K562 (cell line): Measurements from ENCODE around the gene RTL10. TPM values are rescaled to one million over a fixed set of nuclear protein-coding genes. Genes with fewer than 3 reads are reported as not detected.
A peak's percentile ranks its signal among the peaks of the same experiment; 100 is the strongest.

Experiments used
- ATAC-seq: fragments of 200-7000 bp; cut with Tn5 transposase; 3 replicates; pipeline ENCODE4 v1.9.1; 2020; ENCODE audit warnings: moderate library complexity
- BruUV-seq: library from RNA; stranded (reverse); fragments of 400-500 nt; replicated peaks from 2 replicates; lab custom pipeline; 2021; lab: Mats Ljungman, UMichigan
- CTCF ChIA-PET: fragments of 300-600 bp; formaldehyde crosslinking; extraction: SDS; loops from one replicate; lab custom pipeline; 2021; ENCODE audit warnings: low intra/inter-chr PET ratio; lab: Yijun Ruan, JAX
- POLR2A ChIA-PET: fragments of 300-600, 350-650 bp; sonication (Branson Sonifier 250); formaldehyde crosslinking; extraction: SDS; loops from one replicate; lab custom pipeline; 2021; ENCODE audit warnings: antibody characterized with exemption, inconsistent platforms; lab: Yijun Ruan, JAX
- DNase-seq, 4 experiments: peaks; one replicate each; pipeline versions ENCODE4 v3.0.0 to v3.0.0-alpha.2; 2011 to 2018; ENCODE audit warnings: low spot score in 3 of 4, mixed read lengths in 3 of 4; ENCODE audit errors: extremely low read depth in 1 of 4
- FAIRE-seq: peaks from 2 replicates; lab custom pipeline; 2011; peaks lifted over from hg19 to GRCh38; lab: Jason Lieb, UNC
- H2AFZ ChIP-seq: 2 replicates; pipeline ENCODE4 v1.6.0; 2011; ENCODE audit warnings: low read depth, low read length, control low read depth, inconsistent platforms
- H3K27ac ChIP-seq: fragments of 200-600 bp; 3 replicates; pipeline ENCODE4 v1.8.0; 2011; ENCODE audit warnings: low read depth, mild to moderate bottlenecking, control low read depth, inconsistent platforms, low read length, moderate library complexity, mixed read lengths; ENCODE audit errors: extremely low read depth
- H3K27me3 ChIP-seq, 2 experiments: fragments of 300-600 bp in 1 of 2; 2 replicates in 1 of 2; 3 replicates in 1 of 2; pipeline versions ENCODE4 v1.6.0 to v1.8.0; 2011; ENCODE audit warnings: inconsistent platforms in 2 of 2, low read length in 2 of 2, mild to moderate bottlenecking in 1 of 2, mixed read lengths in 1 of 2, moderate library complexity in 1 of 2; ENCODE audit not compliant: control insufficient read depth in 2 of 2, insufficient read depth in 2 of 2
- H3K36me3 ChIP-seq: fragments of 300-600 bp; 3 replicates; pipeline ENCODE4 v1.8.0; 2011; ENCODE audit warnings: mild to moderate bottlenecking, low read length, inconsistent platforms; ENCODE audit not compliant: control insufficient read depth, insufficient read depth
- H3K4me1 ChIP-seq, 2 experiments: fragments of 200-600 bp in 1 of 2; replicated peaks in 1 of 2; 2 replicates in 1 of 2; 3 replicates in 1 of 2; pipeline versions ENCODE4 v1.5.1 to v1.8.0; 2011; ENCODE audit warnings: inconsistent platforms in 2 of 2, low read length in 2 of 2, mild to moderate bottlenecking in 1 of 2, mixed read lengths in 1 of 2, moderate library complexity in 1 of 2; ENCODE audit not compliant: control insufficient read depth in 2 of 2, insufficient read depth in 2 of 2
- H3K4me2 ChIP-seq: 2 replicates; pipeline ENCODE4 v1.6.1; 2011; ENCODE audit warnings: low read length, control low read depth, inconsistent platforms, mixed read lengths; ENCODE audit not compliant: insufficient read depth
- H3K4me3 ChIP-seq: fragments of 200-600 bp; sonication (generic), shearing (Covaris generic); 2 replicates; pipeline ENCODE4 v1.5.1; 2016; ENCODE audit warnings: control low read depth, inconsistent platforms
- H3K79me2 ChIP-seq: fragments of 200-600 bp; 3 replicates; pipeline ENCODE4 v1.8.0; 2011; ENCODE audit warnings: low read length, inconsistent platforms; ENCODE audit not compliant: control insufficient read depth, insufficient read depth
- H3K9ac ChIP-seq, 2 experiments: 2 replicates each; pipeline versions ENCODE4 v1.6.0 to v1.6.1; 2011; ENCODE audit warnings: low read depth in 2 of 2, low read length in 2 of 2, control low read depth in 1 of 2, inconsistent platforms in 1 of 2, mild to moderate bottlenecking in 1 of 2, mixed read lengths in 1 of 2; ENCODE audit not compliant: insufficient read depth in 1 of 2
- H3K9me1 ChIP-seq: one replicate; pipeline ENCODE4 v1.6.0; 2011; ENCODE audit warnings: inconsistent platforms, mild to moderate bottlenecking, low read length, moderate library complexity; ENCODE audit not compliant: control insufficient read depth, insufficient read depth
- H3K9me3 ChIP-seq: replicated peaks from 2 replicates; pipeline ENCODE4 v1.5.1; 2011; ENCODE audit warnings: low read depth, low read length, inconsistent platforms; ENCODE audit not compliant: control insufficient read depth, insufficient read depth
- H4K20me1 ChIP-seq: replicated peaks from 2 replicates; pipeline ENCODE4 v1.6.1; 2011; ENCODE audit warnings: low read length, inconsistent platforms, mixed read lengths; ENCODE audit not compliant: control insufficient read depth, insufficient read depth
- CBX2 ChIP-seq: fragments of 200-600 bp; sonication (generic); IDR thresholded peaks from one replicate; pipeline ENCODE4 v1.6.1; 2012; ENCODE audit warnings: mild to moderate bottlenecking, low read length, inconsistent platforms; ENCODE audit not compliant: insufficient read depth, poor library complexity, severe bottlenecking
- EZH2 ChIP-seq: IDR thresholded peaks from 2 replicates; pipeline ENCODE4 v1.6.1; 2012; ENCODE audit warnings: low read depth, mild to moderate bottlenecking, inconsistent platforms, low read length, borderline replicate concordance
- KLF10 ChIP-seq: fragments of 250-450 bp; sonication (Bioruptor Pico); IDR thresholded peaks from 2 replicates; pipeline ENCODE4 v1.6.1; 2021; ENCODE audit warnings: matching md5 sums
- MCM3 ChIP-seq: fragments of 450-650 bp; IDR thresholded peaks from 2 replicates; pipeline ENCODE4 v1.6.1; 2016
- MEF2D ChIP-seq: conservative IDR thresholded peaks from 2 replicates; pipeline ENCODE4 v1.6.1; 2016; ENCODE audit warnings: low read depth, missing genetic modification characterization, missing compliant biosample characterization
- OTX1 ChIP-seq: fragments of 450-650 bp; formaldehyde crosslinking; IDR thresholded peaks from 2 replicates; pipeline ENCODE4 v1.4.0; 2022; ENCODE audit warnings: mild to moderate bottlenecking
- TEAD1 ChIP-seq, 2 experiments: fragments of 450-650 bp in 1 of 2; sonication (generic) in 1 of 2; formaldehyde crosslinking; IDR thresholded peaks; 2 replicates each; pipeline versions ENCODE4 v1.4.0 to v1.8.0; 2020 to 2022; ENCODE audit warnings: mild to moderate bottlenecking in 2 of 2, missing genetic modification reagents in 1 of 2
- ZNF3 ChIP-seq: fragments of 250-450 bp; sonication (Bioruptor Pico); IDR thresholded peaks from 2 replicates; pipeline ENCODE4 v1.5.0; 2021; ENCODE audit warnings: mild to moderate bottlenecking, moderate library complexity
- WGBS: fragments of 100-300 bp; shearing (Covaris generic); methylation state at CpG from one replicate; pipeline ENCODE4 v1.1.6; 2016; ENCODE audit warnings: low coverage, mixed read lengths; ENCODE audit not compliant: insufficient coverage; ENCODE audit errors: missing lambda C conversion rate; 5-methylcytosine and 5-hydroxymethylcytosine counted together
- in situ Hi-C: fragments of 300-500 bp; cut with MboI; formaldehyde crosslinking; loops from 4 replicates; pipeline ENCODE4 v1.15.0; 2018; ENCODE audit warnings: inconsistent platforms, mixed read lengths
- intact Hi-C: fragments of 100-400 bp; cut with micrococcal nuclease; formaldehyde crosslinking; loops from 2 replicates; pipeline ENCODE4 v1.14.2; 2022
- polyA plus RNA-seq, 8 experiments: library from polyadenylated mRNA; depleted of rRNA in 4 of 8; stranded (reverse) in 5 of 8; unstranded in 3 of 8; fragments of >200 nt; fragmentation: Nextera tagmentation in 2 of 8; fragmentation: Illumina TruSeq in 1 of 8; extraction: Ambion mirVana in 2 of 8; extraction: Trizol in 1 of 8; gene quantifications; 2 replicates each; pipeline versions ENCODE4 v1.2.1 to v1.2.3, GENCODE V29; 2011 to 2014; ENCODE audit warnings: inconsistent platforms in 1 of 8, missing spikeins in 1 of 8
- total RNA-seq, 7 experiments: library from RNA; depleted of rRNA in 6 of 7; stranded (reverse); fragments of >200 nt in 6 of 7; fragmentation: Illumina TruSeq in 2 of 7; extraction: Trizol in 2 of 7; gene quantifications; 2 replicates each; pipeline versions ENCODE4 v1.2.1 to v1.2.3, GENCODE V29; 2011 to 2021; ENCODE audit warnings: low replicate concordance in 1 of 7
- TF ChIP-seq, protein P1 (sequence below): fragments of 450-650 bp; IDR thresholded peaks from 2 replicates; pipeline ENCODE4 v1.7.1; 2018; ENCODE audit warnings: mild to moderate bottlenecking, low read depth; ENCODE audit not compliant: partially characterized antibody
- TF ChIP-seq, protein P2 (sequence below): fragments of 450-650 bp; formaldehyde crosslinking; IDR thresholded peaks from 2 replicates; pipeline ENCODE4 v1.4.0; 2022; ENCODE audit warnings: mild to moderate bottlenecking, moderate library complexity
- TF ChIP-seq, protein P3 (sequence below), 2 experiments: fragments of 450-650 bp; IDR thresholded peaks; 2 replicates each; pipeline ENCODE4 v1.6.1; 2018; ENCODE audit warnings: mild to moderate bottlenecking in 2 of 2, low read depth in 1 of 2; ENCODE audit not compliant: partially characterized antibody in 2 of 2

Gene RTL10
- total and polyA plus RNA-seq, 9 of the 15 experiments (the other 6 are each of a cell fraction or from before 2014, with no cell fraction given): 19.8 to 75.5 (median 32.5) TPM

DNA sequence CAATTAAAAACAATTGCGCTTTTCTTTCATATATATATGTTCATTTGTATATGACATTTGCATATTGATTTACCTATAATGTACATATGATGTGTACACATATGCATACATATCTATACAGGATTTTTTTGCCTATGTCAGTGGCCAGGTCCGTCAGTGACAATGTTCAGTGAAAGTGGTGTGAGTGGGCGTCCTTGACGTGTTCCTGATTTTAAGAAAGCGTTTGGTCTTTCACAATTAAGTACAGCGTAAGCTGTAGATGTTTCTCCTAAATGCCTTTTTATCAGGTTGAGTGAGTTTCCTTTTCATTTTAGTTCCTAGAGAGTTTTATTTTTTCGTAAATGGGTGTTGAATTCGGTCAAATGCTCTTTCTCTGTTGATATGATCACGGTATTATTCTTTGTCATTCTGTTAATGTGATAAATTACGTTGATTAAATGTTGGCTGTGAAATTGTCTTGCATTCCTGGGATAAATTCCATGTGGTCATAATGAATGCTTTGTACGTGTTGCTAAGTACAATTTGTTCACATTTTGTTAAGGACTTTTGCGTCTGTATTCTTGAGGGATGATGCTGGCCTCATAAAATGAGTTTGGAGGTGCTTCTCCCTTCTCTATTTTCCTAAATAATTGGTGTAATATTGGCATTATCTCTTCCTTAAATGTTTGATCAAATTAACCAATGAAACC is 10.6 kb upstream of the RTL10 start (continued):
- TF ChIP-seq OTX1 (no peak), ZNF3 (CRISPR knock-in tag) (no peak), KLF10 (CRISPR knock-in tag) (0 out of 2 replicates have a peak, but pooled peaks have one; percentile 11)
- TF ChIP-seq, all 486 proteins: peak for 18

DNA sequence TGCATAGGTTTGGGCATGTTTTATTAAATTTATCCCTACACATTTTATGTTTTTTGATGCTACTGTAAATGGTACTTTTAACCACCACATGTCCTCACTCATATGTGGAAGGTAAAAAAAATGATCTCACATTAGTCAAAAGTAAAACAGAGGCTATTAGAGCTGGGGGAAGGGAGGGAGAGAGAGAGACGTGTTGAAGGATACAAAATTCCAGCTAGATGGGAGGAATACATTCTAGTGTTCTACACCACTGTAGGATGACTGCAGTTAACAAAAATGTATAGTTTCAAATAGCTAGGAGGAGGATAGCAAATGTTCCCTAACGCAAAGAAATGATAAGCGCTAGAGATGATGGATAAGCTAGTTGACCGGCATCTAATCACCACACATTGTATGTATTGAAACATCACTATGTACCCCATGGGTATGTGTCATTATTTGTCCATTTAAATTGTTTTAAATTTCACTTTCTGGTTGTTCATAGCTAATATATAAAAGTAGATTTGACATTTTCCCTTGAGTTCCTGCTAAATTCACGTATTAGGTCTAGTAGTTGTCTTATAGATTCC is 9.9 kb upstream of the RTL10 start:
- peaks cover 2 to 11% of the 10 kb centered on the region in 2 experiments; a peak in 2 of 5 replicates for H3K27me3 ChIP-seq
- no peaks in the 10 kb centered on the region for H3K79me2 ChIP-seq
- ChIA-PET POLR2A (interaction anchor here (0.6 to 6.0 kb wide), 14 partner anchors 10 to 325 kb away, joined by 3 to 51 read pairs (median 4); partner anchors contain the start of genes GNB1L and RTL10), CTCF (interaction anchor here (0.8 kb wide), 1 partner anchor 45 kb away, joined by 3 read pairs; no protein-coding TSS in a partner anchor)
- BruUV-seq: no TSS peak
- no peak overlapping the region for H3K27ac ChIP-seq
- FAIRE-seq: no peak
- H4K20me1 ChIP-seq: no peaks in the 10 kb centered on the region
- H3K4me2 ChIP-seq: no peak overlapping the region; the same call in 1 of the 2 replicates
- no peak for DNase-seq
- H3K4me3 ChIP-seq: no peak overlapping the region
- H3K9ac ChIP-seq: no peak overlapping the region
- in situ Hi-C loops (no loop called here), intact Hi-C loops (no loop called here)
- H3K4me1 ChIP-seq: peaks cover 8 to 11% of the 10 kb centered on the region in 2 experiments; a peak in 4 of 5 replicates
- H3K9me3 ChIP-seq: no peaks in the 10 kb centered on the region
- H3K9me1 ChIP-seq: no peaks in the 10 kb centered on the region
- H2AFZ ChIP-seq: peak overlapping the region; percentile 21; the same call in 1 of the 2 replicates
- WGBS: 17% methylated on average over 5 of the region's 5 CpGs
- H3K36me3 ChIP-seq: no peaks in the 10 kb centered on the region
- ATAC-seq: no peak
- TF ChIP-seq, protein P1, sequence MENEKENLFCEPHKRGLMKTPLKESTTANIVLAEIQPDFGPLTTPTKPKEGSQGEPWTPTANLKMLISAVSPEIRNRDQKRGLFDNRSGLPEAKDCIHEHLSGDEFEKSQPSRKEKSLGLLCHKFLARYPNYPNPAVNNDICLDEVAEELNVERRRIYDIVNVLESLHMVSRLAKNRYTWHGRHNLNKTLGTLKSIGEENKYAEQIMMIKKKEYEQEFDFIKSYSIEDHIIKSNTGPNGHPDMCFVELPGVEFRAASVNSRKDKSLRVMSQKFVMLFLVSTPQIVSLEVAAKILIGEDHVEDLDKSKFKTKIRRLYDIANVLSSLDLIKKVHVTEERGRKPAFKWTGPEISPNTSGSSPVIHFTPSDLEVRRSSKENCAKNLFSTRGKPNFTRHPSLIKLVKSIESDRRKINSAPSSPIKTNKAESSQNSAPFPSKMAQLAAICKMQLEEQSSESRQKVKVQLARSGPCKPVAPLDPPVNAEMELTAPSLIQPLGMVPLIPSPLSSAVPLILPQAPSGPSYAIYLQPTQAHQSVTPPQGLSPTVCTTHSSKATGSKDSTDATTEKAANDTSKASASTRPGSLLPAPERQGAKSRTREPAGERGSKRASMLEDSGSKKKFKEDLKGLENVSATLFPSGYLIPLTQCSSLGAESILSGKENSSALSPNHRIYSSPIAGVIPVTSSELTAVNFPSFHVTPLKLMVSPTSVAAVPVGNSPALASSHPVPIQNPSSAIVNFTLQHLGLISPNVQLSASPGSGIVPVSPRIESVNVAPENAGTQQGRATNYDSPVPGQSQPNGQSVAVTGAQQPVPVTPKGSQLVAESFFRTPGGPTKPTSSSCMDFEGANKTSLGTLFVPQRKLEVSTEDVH: no peak
- TF ChIP-seq MEF2D (tag) (no peak), CBX2 (peak; percentile 1), EZH2 (0 out of 2 replicates have a peak, but pooled peaks have one; percentile 91), MCM3 (no peak), TEAD1 (CRISPR knock-in tag; IDR thresholded peaks at IDR 0.05) (no peak)
- TF ChIP-seq, protein P2, sequence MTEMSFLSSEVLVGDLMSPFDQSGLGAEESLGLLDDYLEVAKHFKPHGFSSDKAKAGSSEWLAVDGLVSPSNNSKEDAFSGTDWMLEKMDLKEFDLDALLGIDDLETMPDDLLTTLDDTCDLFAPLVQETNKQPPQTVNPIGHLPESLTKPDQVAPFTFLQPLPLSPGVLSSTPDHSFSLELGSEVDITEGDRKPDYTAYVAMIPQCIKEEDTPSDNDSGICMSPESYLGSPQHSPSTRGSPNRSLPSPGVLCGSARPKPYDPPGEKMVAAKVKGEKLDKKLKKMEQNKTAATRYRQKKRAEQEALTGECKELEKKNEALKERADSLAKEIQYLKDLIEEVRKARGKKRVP (CRISPR knock-in tag): no peak
- TF ChIP-seq, protein P3, sequence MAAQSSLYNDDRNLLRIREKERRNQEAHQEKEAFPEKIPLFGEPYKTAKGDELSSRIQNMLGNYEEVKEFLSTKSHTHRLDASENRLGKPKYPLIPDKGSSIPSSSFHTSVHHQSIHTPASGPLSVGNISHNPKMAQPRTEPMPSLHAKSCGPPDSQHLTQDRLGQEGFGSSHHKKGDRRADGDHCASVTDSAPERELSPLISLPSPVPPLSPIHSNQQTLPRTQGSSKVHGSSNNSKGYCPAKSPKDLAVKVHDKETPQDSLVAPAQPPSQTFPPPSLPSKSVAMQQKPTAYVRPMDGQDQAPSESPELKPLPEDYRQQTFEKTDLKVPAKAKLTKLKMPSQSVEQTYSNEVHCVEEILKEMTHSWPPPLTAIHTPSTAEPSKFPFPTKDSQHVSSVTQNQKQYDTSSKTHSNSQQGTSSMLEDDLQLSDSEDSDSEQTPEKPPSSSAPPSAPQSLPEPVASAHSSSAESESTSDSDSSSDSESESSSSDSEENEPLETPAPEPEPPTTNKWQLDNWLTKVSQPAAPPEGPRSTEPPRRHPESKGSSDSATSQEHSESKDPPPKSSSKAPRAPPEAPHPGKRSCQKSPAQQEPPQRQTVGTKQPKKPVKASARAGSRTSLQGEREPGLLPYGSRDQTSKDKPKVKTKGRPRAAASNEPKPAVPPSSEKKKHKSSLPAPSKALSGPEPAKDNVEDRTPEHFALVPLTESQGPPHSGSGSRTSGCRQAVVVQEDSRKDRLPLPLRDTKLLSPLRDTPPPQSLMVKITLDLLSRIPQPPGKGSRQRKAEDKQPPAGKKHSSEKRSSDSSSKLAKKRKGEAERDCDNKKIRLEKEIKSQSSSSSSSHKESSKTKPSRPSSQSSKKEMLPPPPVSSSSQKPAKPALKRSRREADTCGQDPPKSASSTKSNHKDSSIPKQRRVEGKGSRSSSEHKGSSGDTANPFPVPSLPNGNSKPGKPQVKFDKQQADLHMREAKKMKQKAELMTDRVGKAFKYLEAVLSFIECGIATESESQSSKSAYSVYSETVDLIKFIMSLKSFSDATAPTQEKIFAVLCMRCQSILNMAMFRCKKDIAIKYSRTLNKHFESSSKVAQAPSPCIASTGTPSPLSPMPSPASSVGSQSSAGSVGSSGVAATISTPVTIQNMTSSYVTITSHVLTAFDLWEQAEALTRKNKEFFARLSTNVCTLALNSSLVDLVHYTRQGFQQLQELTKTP (IDR thresholded peaks at IDR 0.05; ENCODE audit: low read depth in 1 of 2, partially characterized antibody in 2 of 2): no peak
